HCT116 (cell line): ENCODE measurements around the gene CPN2. TPM values are rescaled to one million over a fixed set of nuclear protein-coding genes. Genes with fewer than 3 reads are reported as not detected.

Source experiments
- ATAC-seq: fragments of 200-7000 bp; cut with Tn5 transposase; 2 replicates; pipeline ENCODE4 v1.9.1; 2020; ENCODE audit warnings: mild to moderate bottlenecking, moderate library complexity
- BruUV-seq: library from RNA; stranded (reverse); fragments of 400-500 nt; replicated peaks from 2 replicates; lab custom pipeline; 2021; lab: Mats Ljungman, UMichigan
- CTCF ChIA-PET: fragments of 300-600 bp; sonication (Branson Sonifier 250); formaldehyde crosslinking; loops from one replicate; lab custom pipeline; 2021; ENCODE audit warnings: antibody characterized with exemption; lab: Charles Lee
- POLR2A ChIA-PET: fragments of 300-600, 350-600 bp; sonication (Branson Sonifier 250); formaldehyde crosslinking; loops from one replicate; lab custom pipeline; 2021; ENCODE audit warnings: antibody characterized with exemption; lab: Charles Lee
- RAD21 ChIA-PET, 2 experiments: fragments of 300-600 bp; sonication (Branson Sonifier 250); formaldehyde crosslinking; loops; one replicate each; lab custom pipeline; 2023; ENCODE audit warnings: low total read pairs in 2 of 2; ENCODE audit not compliant: uncharacterized antibody in 2 of 2, unreplicated experiment in 2 of 2, low non-redundant PET in 1 of 2; lab: Charles Lee
- DNase-seq: peaks from one replicate; pipeline ENCODE4 v3.0.0-alpha.2; 2010; ENCODE audit warnings: low read depth, low spot score
- H2AFZ ChIP-seq: fragments of 200-600 bp; shearing (Covaris generic), sonication (generic); 2 replicates; pipeline ENCODE4 v1.6.1; 2017; ENCODE audit warnings: low read depth, mixed run types, mixed read lengths, antibody characterized with exemption, low read length; ENCODE audit not compliant: poor library complexity, severe bottlenecking
- H3K27ac ChIP-seq: 2 replicates; pipeline ENCODE4 v1.5.1; 2012; ENCODE audit warnings: low read depth, low read length
- H3K27me3 ChIP-seq: fragments of 200-600 bp; sonication (generic); 2 replicates; pipeline ENCODE4 v1.6.1; 2016; ENCODE audit warnings: mixed run types, low read length, mixed read lengths; ENCODE audit not compliant: insufficient read depth
- H3K36me3 ChIP-seq, 2 experiments: fragments of 200-500 bp in 1 of 2; fragments of 200-600 bp in 1 of 2; sonication (Bioruptor generic) in 1 of 2; sonication (generic) in 1 of 2; 2 replicates each; pipeline versions ENCODE4 v1.5.1 to v1.6.1; 2014 to 2016; ENCODE audit warnings: low read length in 2 of 2, inconsistent platforms in 1 of 2, mixed read lengths in 1 of 2, mixed run types in 1 of 2; ENCODE audit not compliant: insufficient read depth in 2 of 2, control insufficient read depth in 1 of 2
- H3K4me1 ChIP-seq, 2 experiments: fragments of 200-600 bp in 1 of 2; sonication (generic) in 1 of 2; 2 replicates each; pipeline versions ENCODE4 v1.5.1 to v1.6.1; 2012 to 2017; ENCODE audit warnings: low read length in 2 of 2, inconsistent platforms in 1 of 2, mild to moderate bottlenecking in 1 of 2, mixed read lengths in 1 of 2, mixed run types in 1 of 2, moderate library complexity in 1 of 2; ENCODE audit not compliant: insufficient read depth in 2 of 2, control insufficient read depth in 1 of 2
- H3K4me2 ChIP-seq: fragments of 200-600 bp; sonication (generic); 2 replicates; pipeline ENCODE4 v1.6.1; 2017; ENCODE audit warnings: mixed run types, low read length, mixed read lengths
- H3K4me3 ChIP-seq, 2 experiments: fragments of 200-600 bp in 1 of 2; sonication (generic) in 1 of 2; replicated peaks in 1 of 2; 2 replicates each; pipeline ENCODE4 v1.5.1; 2011 to 2016; ENCODE audit warnings: low read length in 2 of 2, control low read depth in 1 of 2, low read depth in 1 of 2, mild to moderate bottlenecking in 1 of 2, mixed read lengths in 1 of 2, mixed run types in 1 of 2
- H3K79me2 ChIP-seq: fragments of 200-600 bp; sonication (generic); 2 replicates; pipeline ENCODE4 v1.6.1; 2017; ENCODE audit warnings: mild to moderate bottlenecking, mixed run types, low read length, moderate library complexity, mixed read lengths; ENCODE audit not compliant: insufficient read depth
- H3K9ac ChIP-seq: fragments of 200-600 bp; sonication (generic); 2 replicates; pipeline ENCODE4 v1.6.1; 2016; ENCODE audit warnings: low read length, mixed read lengths
- H3K9me2 ChIP-seq: fragments of 200-600 bp; sonication (generic), shearing (Covaris generic); 2 replicates; pipeline ENCODE4 v1.6.1; 2017; ENCODE audit warnings: mixed run types, mild to moderate bottlenecking, moderate library complexity; ENCODE audit not compliant: insufficient read depth
- H3K9me3 ChIP-seq, 2 experiments: fragments of 200-500 bp in 1 of 2; fragments of 200-600 bp in 1 of 2; sonication (Bioruptor generic) in 1 of 2; sonication (generic) in 1 of 2; 2 replicates each; pipeline ENCODE4 v1.6.1; 2014 to 2017; ENCODE audit warnings: low read length in 2 of 2, mixed read lengths in 2 of 2, inconsistent platforms in 1 of 2, low read depth in 1 of 2, mild to moderate bottlenecking in 1 of 2, mixed run types in 1 of 2, moderate library complexity in 1 of 2; ENCODE audit not compliant: control insufficient read depth in 1 of 2, insufficient read depth in 1 of 2
- H4K20me1 ChIP-seq: fragments of 200-600 bp; sonication (generic), shearing (Covaris generic); 2 replicates; pipeline ENCODE4 v1.6.1; 2017; ENCODE audit warnings: mixed run types, mild to moderate bottlenecking, moderate library complexity; ENCODE audit not compliant: insufficient read depth
- CBX3 ChIP-seq: IDR thresholded peaks from 2 replicates; pipeline ENCODE4 v1.6.1; 2012; ENCODE audit warnings: low read depth
- CEBPB ChIP-seq: IDR thresholded peaks from 2 replicates; pipeline ENCODE4 v1.6.1; 2012; ENCODE audit warnings: low read depth
- EGR1 ChIP-seq: IDR thresholded peaks from 2 replicates; pipeline ENCODE4 v1.6.1; 2012; ENCODE audit warnings: low read depth
- ELF1 ChIP-seq: IDR thresholded peaks from 2 replicates; pipeline ENCODE4 v1.6.1; 2012; ENCODE audit warnings: low read depth, borderline replicate concordance
- EZH2 ChIP-seq: fragments of 200-600 bp; sonication (generic); IDR thresholded peaks from 2 replicates; pipeline ENCODE4 v1.6.1; 2017; ENCODE audit warnings: antibody characterized with exemption, mixed run types
- EZH2phosphoT487 ChIP-seq: fragments of 200-600 bp; IDR thresholded peaks from 2 replicates; pipeline ENCODE4 v1.6.1; 2018; ENCODE audit warnings: antibody characterized with exemption, borderline replicate concordance
- FOSL1 ChIP-seq: IDR thresholded peaks from 2 replicates; pipeline ENCODE4 v1.6.1; 2012; ENCODE audit warnings: low read depth
- JUND ChIP-seq: IDR thresholded peaks from 2 replicates; pipeline ENCODE4 v1.6.1; 2012
- POLR2A ChIP-seq: IDR thresholded peaks from 2 replicates; pipeline ENCODE4 v1.7.0; 2011; ENCODE audit warnings: borderline replicate concordance; ENCODE audit not compliant: insufficient read depth, insufficient read length; ENCODE audit errors: extremely low read depth
- POLR2AphosphoS5 ChIP-seq: IDR thresholded peaks from 2 replicates; pipeline ENCODE4 v1.6.1; 2011; ENCODE audit warnings: mild to moderate bottlenecking, low read depth, low read length, moderate library complexity
- RAD21 ChIP-seq: IDR thresholded peaks from 2 replicates; pipeline ENCODE4 v1.6.1; 2012; ENCODE audit warnings: low read depth, mild to moderate bottlenecking
- SIN3A ChIP-seq: IDR thresholded peaks from 2 replicates; pipeline ENCODE4 v1.6.1; 2012; ENCODE audit warnings: low read depth
- SP1 ChIP-seq: IDR thresholded peaks from 2 replicates; pipeline ENCODE4 v1.6.1; 2012; ENCODE audit warnings: low read depth
- TCF7L2 ChIP-seq: IDR thresholded peaks from 2 replicates; pipeline ENCODE4 v1.7.0; 2011; ENCODE audit warnings: borderline replicate concordance, inconsistent platforms; ENCODE audit not compliant: insufficient read depth, insufficient read length; ENCODE audit errors: extremely low read depth
- YY1 ChIP-seq: IDR thresholded peaks from 2 replicates; pipeline ENCODE4 v1.6.1; 2011; ENCODE audit warnings: low read length, low read depth, moderate library complexity, mild to moderate bottlenecking; ENCODE audit not compliant: insufficient replicate concordance; ENCODE audit errors: extremely low read depth
- ZNF274 ChIP-seq: fragments of 200-500 bp; sonication (Bioruptor generic); IDR thresholded peaks from 2 replicates; pipeline ENCODE4 v1.6.1; 2014; ENCODE audit warnings: mild to moderate bottlenecking, low read depth, low read length, inconsistent platforms
- intact Hi-C: fragments of 100-400 bp; cut with micrococcal nuclease; formaldehyde crosslinking; loops from 2 replicates; pipeline ENCODE4 v1.10.0; 2022
- total RNA-seq: library from RNA; stranded (reverse); gene quantifications from one replicate; pipeline ENCODE4 v1.2.1, GENCODE V29; 2021; ENCODE audit not compliant: unreplicated experiment
- TF ChIP-seq, protein P1 (sequence below): IDR thresholded peaks from 2 replicates; pipeline ENCODE4 v1.6.1; 2012
- TF ChIP-seq, protein P2 (sequence below): IDR thresholded peaks from 2 replicates; pipeline ENCODE4 v1.6.1; 2012
- TF ChIP-seq, protein P3 (sequence below): IDR thresholded peaks from 2 replicates; pipeline ENCODE4 v1.6.1; 2011; ENCODE audit warnings: mild to moderate bottlenecking, low read length, moderate library complexity; ENCODE audit not compliant: insufficient replicate concordance; ENCODE audit errors: extremely low read depth
- TF ChIP-seq, protein P4 (sequence below): IDR thresholded peaks from 2 replicates; pipeline ENCODE4 v1.6.1; 2012; ENCODE audit warnings: low read depth

CPN2 gene
- total RNA-seq, 1 experiment from 2014 or later: not detected

DNA sequence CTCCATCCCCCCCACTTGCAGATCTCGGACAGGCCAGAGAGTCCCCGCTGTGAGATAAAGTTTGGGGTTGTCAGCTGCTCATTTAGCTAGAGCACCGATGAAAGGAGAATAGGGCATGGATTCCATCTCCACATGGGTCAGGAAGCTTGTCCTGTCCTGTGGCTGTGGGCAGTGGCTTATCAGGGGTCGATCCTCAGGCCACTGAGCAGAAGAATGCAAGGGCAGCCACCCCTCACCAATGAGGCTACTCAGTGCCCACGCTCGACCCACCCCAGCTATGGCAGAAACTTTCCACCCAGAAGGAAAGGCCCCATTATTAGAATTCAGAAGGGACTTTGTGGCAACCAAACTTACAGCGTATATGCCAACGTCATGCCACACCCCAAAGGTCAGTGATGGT, 43.3 kb downstream of the CPN2 start:
- POLR2A ChIA-PET: no interaction called here
- intact Hi-C loops: no loop called here
- BruUV-seq: no TSS peak
- Histone ChIP-seq H4K20me1 (no peaks in the 10 kb centered on the region), H3K4me1 (peaks cover 5 to 17% of the 10 kb centered on the region in 2 experiments), H3K4me3 (no peak overlapping the region), H3K27me3 (no peaks in the 10 kb centered on the region), H3K36me3 (no peaks in the 10 kb centered on the region), H3K9me2 (no peaks in the 10 kb centered on the region), H3K9me3 (no peaks in the 10 kb centered on the region), H3K4me2 (no peak overlapping the region), H3K27ac (no peak overlapping the region), H2AFZ (no peak overlapping the region), H3K79me2 (no peaks in the 10 kb centered on the region), H3K9ac (no peak overlapping the region)
- CTCF ChIA-PET: interaction anchor here (1.4 to 2.5 kb wide), 2 partner anchors 8 to 527 kb away, joined by 3 to 10 read pairs; no protein-coding TSS in a partner anchor
- no peak for ATAC-seq
- RAD21 ChIA-PET: no interaction called here
- TF ChIP-seq TCF7L2 (no peak), CEBPB (no peak), ELF1 (no peak), SP1 (no peak), JUND (no peak), EGR1 (no peak), EZH2phosphoT487 (no peak), POLR2AphosphoS5 (no peak), YY1 (no peak), RAD21 (no peak), SIN3A (no peak), CBX3 (no peak), EZH2 (no peak), POLR2A (no peak), ZNF274 (no peak), FOSL1 (no peak)
- TF ChIP-seq, protein P1, sequence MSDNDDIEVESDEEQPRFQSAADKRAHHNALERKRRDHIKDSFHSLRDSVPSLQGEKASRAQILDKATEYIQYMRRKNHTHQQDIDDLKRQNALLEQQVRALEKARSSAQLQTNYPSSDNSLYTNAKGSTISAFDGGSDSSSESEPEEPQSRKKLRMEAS: no peak
- TF ChIP-seq, protein P2, sequence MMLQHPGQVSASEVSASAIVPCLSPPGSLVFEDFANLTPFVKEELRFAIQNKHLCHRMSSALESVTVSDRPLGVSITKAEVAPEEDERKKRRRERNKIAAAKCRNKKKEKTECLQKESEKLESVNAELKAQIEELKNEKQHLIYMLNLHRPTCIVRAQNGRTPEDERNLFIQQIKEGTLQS: no peak
- TF ChIP-seq, protein P3, sequence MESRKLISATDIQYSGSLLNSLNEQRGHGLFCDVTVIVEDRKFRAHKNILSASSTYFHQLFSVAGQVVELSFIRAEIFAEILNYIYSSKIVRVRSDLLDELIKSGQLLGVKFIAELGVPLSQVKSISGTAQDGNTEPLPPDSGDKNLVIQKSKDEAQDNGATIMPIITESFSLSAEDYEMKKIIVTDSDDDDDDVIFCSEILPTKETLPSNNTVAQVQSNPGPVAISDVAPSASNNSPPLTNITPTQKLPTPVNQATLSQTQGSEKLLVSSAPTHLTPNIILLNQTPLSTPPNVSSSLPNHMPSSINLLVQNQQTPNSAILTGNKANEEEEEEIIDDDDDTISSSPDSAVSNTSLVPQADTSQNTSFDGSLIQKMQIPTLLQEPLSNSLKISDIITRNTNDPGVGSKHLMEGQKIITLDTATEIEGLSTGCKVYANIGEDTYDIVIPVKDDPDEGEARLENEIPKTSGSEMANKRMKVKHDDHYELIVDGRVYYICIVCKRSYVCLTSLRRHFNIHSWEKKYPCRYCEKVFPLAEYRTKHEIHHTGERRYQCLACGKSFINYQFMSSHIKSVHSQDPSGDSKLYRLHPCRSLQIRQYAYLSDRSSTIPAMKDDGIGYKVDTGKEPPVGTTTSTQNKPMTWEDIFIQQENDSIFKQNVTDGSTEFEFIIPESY: no peak
- TF ChIP-seq, protein P4, sequence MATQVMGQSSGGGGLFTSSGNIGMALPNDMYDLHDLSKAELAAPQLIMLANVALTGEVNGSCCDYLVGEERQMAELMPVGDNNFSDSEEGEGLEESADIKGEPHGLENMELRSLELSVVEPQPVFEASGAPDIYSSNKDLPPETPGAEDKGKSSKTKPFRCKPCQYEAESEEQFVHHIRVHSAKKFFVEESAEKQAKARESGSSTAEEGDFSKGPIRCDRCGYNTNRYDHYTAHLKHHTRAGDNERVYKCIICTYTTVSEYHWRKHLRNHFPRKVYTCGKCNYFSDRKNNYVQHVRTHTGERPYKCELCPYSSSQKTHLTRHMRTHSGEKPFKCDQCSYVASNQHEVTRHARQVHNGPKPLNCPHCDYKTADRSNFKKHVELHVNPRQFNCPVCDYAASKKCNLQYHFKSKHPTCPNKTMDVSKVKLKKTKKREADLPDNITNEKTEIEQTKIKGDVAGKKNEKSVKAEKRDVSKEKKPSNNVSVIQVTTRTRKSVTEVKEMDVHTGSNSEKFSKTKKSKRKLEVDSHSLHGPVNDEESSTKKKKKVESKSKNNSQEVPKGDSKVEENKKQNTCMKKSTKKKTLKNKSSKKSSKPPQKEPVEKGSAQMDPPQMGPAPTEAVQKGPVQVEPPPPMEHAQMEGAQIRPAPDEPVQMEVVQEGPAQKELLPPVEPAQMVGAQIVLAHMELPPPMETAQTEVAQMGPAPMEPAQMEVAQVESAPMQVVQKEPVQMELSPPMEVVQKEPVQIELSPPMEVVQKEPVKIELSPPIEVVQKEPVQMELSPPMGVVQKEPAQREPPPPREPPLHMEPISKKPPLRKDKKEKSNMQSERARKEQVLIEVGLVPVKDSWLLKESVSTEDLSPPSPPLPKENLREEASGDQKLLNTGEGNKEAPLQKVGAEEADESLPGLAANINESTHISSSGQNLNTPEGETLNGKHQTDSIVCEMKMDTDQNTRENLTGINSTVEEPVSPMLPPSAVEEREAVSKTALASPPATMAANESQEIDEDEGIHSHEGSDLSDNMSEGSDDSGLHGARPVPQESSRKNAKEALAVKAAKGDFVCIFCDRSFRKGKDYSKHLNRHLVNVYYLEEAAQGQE: no peak
- DNase-seq: no peak
